Measurements from ENCODE around the gene ARHGAP26.

The ARHGAP26 gene

GRCh38 chr5:142881076-142881783 lies 111.1 kb downstream of the ARHGAP26 start:
- DNase-seq, result no peak

- DNase-seq, result no peak
Measured at GRCh38 chr5:142881784-142882126, 111.6 kb downstream of the ARHGAP26 start.

- DNase-seq, result no peak
Measured at GRCh38 chr5:142883025-142883424, 112.8 kb downstream of the ARHGAP26 start.

GRCh38 chr5:142883438-142883837 lies 113.3 kb downstream of the ARHGAP26 start:
- DNase-seq, result no peak

- DNase-seq, result no peak
Measured at GRCh38 chr5:142884029-142884428, 113.9 kb downstream of the ARHGAP26 start.

GRCh38 chr5:142886211-142886610 lies 116.0 kb downstream of the ARHGAP26 start:
- DNase-seq, result no peak

GRCh38 chr5:142886956-142887355 lies 116.8 kb downstream of the ARHGAP26 start:
- no peak for DNase-seq

GRCh38 chr5:142888469-142889085 lies 118.4 kb downstream of the ARHGAP26 start:
- DNase-seq, result peak; percentile 61

- DNase-seq, result no peak
Measured at GRCh38 chr5:142892021-142892420, 121.8 kb downstream of the ARHGAP26 start.

- no peak for DNase-seq
Measured at GRCh38 chr5:142894315-142894714, 124.1 kb downstream of the ARHGAP26 start.

- DNase-seq, result no peak
Measured at GRCh38 chr5:142894749-142895148, 124.6 kb downstream of the ARHGAP26 start.

GRCh38 chr5:142896325-142897007 lies 126.3 kb downstream of the ARHGAP26 start:
- no peak for DNase-seq

- no peak for DNase-seq
Measured at GRCh38 chr5:142897328-142897727, 127.2 kb downstream of the ARHGAP26 start.

- DNase-seq, result no peak
Measured at GRCh38 chr5:142900927-142901326, 130.8 kb downstream of the ARHGAP26 start.

GRCh38 chr5:142901476-142902185 lies 131.5 kb downstream of the ARHGAP26 start:
- DNase-seq, result no peak

- DNase-seq, result no peak
Measured at GRCh38 chr5:142902186-142902965, 132.2 kb downstream of the ARHGAP26 start.

GRCh38 chr5:142904416-142904815 lies 134.2 kb downstream of the ARHGAP26 start:
- DNase-seq, result no peak

GRCh38 chr5:142905348-142905747 lies 135.2 kb downstream of the ARHGAP26 start:
- no peak for DNase-seq

- peak; percentile 17 for DNase-seq
Measured at GRCh38 chr5:142906863-142907671, 136.9 kb downstream of the ARHGAP26 start.

GRCh38 chr5:142908659-142909058 lies 138.5 kb downstream of the ARHGAP26 start:
- no peak for DNase-seq

GRCh38 chr5:142910128-142910527 lies 140.0 kb downstream of the ARHGAP26 start:
- DNase-seq, result no peak

- DNase-seq, result no peak
Measured at GRCh38 chr5:142911170-142911569, 141.0 kb downstream of the ARHGAP26 start.
